Non-pigmented ciliary epithelial cell (primary cell): ENCODE results near the gene ZNF224.
"Not testable (repeated sequence)": the region's sequence is repeated elsewhere in the genome, so short reads cannot be mapped to it uniquely, and the experiment has no call there.

Source experiments
- DNase-seq: peaks from one replicate; pipeline ENCODE4 v3.0.0-alpha.2; 2010; ENCODE audit warnings: low read depth

ZNF224 gene

DNA sequence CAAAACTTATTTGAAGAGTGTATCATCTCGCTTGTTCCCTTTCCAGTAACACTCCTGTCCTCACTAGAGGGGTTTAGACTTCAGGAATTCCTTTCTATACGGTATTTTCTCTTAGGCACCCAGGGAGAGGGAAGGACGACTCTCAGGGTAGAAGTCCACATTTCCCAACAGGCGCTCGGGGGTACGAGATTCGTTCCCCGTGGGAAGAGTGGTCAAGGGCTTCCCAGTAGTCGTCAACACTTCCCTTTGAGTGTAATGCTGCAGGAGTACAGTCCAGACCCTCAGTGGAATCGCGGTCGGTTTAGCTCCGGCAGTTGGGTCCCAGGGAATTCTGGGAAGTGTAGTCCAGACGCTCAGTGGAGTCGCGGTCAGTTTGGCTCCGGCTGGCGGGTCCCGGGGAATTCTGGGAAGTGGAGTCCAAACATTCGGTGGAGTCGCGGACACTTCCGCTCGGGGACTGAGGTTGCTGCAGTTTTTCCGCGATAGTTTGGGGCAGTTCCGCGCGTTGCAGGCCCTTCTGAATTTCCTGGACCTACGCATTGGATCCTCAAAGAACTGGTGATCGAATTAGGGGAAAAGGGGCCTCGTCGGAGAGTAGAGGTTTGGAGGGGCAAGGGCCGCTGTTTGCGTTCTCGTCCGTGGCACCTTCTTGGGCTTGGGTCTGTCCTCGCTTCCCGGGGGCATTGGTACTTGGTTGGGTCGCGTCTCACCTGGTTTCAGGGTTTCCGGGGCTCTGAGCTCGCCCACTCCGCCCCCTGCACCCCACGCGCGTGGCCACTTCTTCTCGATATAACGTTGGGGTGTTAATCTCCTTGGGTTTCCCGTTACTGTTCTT, at the start of gene ZNF224:
Gene ZNF224, plus strand, starts transcription at position 431 of the 835 bp plus-strand sequence. CDS start 3,513 bp downstream, outside the sequence.
- DNase-seq = peak; percentile 57

DNA sequence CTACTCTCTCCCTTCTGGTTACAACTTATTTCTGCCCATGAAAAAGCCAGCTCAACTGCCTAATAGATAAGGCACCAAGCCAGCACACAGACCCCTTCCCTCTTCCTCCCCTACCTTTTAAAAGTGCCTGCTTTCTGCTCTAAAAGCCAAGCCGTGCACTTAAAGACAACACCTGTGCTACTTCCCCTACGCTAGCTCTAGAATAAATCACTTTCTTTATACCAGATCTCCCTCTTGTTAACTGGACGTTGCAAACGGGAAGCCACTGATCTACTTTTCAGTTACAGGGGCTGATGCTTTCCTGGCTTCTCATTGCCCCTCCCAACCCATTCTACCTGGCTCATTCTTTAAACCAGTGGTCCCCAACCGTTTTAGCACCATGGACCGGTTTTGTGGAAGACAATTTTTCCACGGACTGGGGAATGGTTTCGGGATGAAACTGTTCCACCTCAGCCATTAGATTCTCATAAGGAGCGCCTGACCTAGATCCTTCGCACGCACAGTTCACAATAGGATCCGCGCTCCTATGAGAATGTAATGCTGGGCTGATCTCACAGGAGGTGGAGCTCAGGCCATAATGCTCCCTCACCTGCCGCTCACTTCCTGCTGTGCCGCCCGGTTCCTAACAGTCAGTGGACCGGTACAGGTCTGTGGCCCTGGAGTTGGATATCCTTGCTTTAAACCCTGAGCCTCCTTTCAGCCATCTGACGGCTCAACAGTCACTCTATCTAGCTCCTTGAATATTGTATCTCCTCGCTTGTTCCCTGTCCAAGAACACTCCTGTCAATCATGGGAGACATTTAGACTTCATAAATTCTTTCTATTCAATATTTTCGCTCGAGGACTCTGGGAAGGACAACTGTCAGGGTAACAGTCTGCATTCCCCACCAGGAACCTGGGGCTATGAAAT, 43.2 kb upstream of the ZNF224 start:
- DNase-seq = no peak

DNA sequence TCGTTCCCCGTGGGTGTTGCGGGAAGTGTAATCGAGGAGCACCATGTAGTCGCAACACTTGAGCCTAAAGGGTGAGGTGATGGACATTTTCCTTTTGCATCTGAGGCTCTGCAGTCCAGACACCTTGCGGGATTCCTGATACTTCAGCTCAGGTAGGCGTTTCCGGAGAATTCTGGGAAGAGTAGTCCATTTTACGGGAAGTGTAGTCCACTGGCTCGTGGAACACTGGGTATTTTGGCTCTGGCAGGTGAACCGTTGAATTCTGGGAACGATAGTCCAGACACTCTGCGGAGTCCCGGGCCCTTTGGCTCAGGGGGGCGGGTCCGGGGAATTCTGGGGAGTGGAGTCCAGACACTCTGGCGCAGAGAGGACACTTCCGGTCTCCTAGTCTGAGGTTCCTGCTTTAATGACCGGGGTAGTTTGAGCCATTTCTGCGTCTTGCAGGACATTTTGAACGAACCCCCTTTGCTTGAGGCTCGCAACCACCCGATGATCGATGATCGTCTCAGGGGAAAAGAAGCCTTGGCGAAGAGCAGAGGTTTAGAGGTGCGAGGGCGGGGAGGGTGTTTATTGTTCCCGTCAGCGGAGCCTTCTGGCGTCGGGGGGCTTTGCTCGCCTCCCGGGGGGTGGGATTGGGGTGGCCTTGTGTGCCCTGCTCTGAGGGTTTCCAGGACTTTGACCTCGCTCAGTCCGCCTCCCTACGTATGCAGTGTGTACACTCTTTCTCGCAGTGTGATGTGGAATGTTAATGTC, 42.3 kb upstream of the ZNF224 start, which contains the start of gene ZNF223:
Gene ZNF223, plus strand, starts transcription at position 387 of the 753 bp plus-strand sequence. CDS start 3,141 bp downstream, outside the sequence.
- peak; percentile 67 for DNase-seq

DNA sequence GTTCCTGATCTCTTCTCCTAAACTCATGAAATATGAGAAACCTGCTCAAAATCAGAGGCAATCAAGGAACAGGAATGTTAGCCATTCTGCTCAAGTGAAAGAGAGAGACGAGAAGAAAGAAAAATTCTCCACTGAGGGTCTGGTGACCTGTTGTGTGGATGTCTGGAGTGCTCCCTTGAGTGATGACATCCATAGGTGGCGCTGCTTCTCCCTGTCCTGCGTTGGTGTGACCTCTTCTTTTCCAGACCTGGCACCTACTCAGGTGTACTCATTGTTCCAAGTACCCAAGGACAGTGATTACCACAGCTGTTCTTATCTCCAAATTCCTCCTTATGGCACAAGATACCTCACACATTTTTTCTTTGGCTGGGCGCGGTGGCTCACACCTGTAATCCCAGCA, 38.3 kb upstream of the ZNF224 start:
- no peak for DNase-seq

DNA sequence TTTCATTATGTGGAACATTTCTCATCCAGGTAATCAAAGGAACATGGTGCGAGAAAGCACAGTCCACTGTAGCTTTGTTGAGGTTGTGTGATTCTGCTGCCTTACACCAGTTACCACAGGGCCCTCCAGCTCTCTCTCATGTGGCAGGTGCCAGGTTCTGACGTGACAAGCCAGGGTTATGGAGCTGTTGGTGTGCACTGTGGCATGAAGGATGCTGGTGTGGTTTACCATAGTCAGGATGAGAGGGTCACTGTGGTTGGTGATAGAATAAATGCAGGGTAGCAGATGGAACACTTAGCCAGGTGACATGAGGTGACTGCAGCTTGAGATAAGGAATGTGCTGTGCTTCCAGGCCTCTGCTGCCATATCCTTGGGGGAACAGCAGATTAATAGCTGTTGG, 34.9 kb upstream of the ZNF224 start:
- no peak for DNase-seq

DNA sequence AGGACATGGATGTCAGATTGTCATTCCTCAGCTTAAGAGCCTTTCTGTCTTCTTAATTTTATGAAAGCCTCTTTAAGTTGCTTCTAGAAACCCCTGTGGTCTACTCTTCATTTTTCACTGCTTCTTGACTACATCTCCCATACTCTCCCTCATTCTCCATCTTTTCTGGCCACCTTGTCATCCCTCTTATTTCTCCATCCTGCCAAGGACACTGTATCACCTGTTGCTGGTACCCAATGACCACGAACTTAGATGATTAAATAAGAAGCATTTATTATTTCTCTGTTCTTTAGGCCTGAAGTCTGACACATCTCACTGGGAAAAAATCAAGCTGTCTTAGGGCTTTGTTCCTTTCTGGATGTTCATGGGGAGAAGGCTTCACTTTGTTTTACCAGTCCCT, 33.1 kb upstream of the ZNF224 start:
- DNase-seq = no peak

DNA sequence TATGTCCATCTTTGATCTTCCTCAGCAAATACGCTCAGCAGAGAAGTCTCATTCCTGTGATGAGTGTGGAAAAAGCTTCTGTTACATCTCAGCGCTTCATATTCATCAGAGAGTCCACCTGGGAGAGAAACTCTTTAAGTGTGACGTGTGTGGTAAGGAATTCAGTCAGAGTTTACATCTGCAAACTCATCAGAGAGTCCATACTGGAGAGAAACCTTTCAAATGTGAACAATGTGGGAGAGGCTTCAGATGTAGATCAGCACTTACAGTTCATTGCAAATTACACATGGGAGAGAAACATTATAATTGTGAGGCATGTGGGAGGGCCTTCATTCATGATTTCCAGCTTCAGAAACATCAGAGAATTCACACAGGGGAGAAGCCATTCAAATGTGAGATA, 27.9 kb upstream of the ZNF224 start:
- no peak for DNase-seq

DNA sequence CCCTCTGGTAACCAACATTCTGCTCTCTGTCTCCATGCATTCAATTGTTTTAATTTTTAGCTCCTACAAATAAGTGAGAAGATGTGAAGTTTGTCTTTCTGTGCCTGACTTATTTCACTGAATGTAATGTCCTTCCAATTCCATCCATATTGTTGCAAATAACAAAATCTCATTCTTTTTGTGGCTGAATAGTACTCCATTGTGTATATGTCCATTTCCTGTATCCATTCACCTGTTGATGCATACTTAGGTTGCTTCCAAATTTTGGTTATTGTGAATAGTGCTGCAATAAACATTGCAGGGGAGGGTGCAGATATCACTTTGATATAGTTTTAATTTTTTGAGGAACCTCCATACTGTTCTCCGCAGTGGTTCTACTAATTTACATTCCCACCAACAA, 24.7 kb upstream of the ZNF224 start:
- DNase-seq = no peak

DNA sequence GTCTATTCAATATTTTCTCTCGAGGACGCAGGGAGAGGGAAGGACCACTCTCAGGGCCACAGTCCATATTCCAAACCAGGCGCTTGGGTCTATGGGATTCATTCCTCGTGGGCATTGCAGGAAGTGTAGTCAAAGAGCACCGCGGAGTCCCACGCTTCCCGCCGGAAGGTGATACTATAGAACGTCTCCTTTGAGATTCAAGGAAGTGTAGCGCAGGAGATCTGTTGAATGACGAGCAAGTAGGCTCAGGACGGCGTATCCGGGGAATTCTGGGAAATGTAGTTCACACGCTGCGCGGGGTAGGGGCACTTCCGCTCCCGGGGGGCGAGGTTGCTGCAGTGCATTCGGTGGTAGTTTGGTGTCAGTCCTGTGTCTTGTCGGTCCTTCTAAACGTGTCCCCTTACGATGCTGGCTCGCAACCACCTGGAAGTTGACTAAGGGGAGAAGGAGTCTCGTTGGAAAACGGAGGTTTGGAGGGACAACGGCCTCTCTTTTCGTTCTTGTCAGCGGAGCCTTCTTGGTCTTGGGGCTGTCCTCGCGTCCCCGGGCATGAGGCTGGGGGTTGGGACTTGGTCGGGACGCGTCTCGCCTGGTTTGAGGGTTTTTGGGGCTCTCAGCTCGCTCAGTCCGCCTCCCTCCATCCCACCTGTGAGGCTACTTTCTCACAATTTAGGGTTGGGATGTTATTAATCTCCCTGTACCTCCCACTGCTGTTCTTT, 22.2 kb upstream of the ZNF224 start, which contains the start of gene ZNF284:
Gene ZNF284, plus strand, starts transcription at position 336 of the 719 bp plus-strand sequence. CDS start 4,231 bp downstream, outside the sequence.
- DNase-seq = peak; percentile 57

DNA sequence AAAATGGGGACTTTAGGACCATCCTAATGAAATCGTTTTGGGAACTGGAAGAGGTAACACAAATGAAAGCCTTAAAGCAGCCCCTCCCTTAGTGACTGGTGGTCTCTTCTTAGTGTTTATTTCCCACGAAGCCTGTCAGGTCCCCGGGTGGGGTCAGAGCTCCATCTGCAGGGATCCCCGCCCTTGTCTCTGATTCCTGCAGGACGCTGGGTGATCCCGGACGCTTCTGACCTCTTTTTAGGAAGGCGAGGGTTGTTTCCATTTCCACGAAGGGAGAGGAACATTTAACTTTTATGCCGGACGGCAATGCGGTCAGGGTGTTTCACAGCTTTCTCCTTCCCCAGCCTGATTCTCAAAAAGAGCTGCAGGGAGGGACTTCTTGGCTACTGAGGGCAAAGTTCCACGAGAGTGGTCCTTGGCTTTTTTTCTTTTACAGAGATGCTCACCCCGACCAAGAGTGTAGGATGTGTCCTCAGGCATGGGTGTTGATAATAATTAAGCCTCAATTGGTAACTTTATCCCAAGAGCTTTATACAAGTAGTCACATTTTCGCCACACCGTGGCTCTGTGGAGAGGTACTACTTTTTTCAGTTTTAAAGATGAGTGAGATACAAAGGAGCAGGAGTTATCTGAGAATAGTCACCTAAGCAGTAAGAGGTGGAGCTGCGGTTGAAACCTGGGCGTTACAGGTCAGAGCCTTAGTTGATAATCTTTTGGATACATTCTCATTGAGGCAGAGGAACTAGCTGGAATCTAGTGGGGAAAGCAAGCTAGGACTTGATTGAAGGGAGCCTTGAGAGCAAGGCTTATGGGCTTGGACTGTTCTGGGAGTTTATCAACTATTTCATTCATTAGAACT, 21.4 kb upstream of the ZNF224 start:
- DNase-seq = no peak

DNA sequence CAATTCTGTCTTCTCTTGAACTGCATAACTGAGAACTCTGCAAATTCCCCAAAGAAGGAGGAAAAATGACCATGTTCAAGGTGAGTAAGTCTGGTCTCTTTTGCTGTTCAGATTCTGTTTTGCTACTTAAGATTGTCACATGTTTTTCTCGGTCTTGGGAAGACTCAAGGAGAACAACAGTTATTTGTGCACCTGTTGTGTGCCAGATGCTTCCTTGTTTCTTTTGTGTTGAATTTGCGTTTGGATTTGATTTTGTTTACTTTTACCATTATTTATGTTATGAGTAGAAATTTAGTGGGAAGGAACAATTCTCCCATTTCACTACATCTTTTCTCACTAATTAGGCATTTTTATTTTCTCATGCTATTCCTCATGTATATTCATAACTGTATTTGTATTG, 17.8 kb upstream of the ZNF224 start:
- DNase-seq = no peak

DNA sequence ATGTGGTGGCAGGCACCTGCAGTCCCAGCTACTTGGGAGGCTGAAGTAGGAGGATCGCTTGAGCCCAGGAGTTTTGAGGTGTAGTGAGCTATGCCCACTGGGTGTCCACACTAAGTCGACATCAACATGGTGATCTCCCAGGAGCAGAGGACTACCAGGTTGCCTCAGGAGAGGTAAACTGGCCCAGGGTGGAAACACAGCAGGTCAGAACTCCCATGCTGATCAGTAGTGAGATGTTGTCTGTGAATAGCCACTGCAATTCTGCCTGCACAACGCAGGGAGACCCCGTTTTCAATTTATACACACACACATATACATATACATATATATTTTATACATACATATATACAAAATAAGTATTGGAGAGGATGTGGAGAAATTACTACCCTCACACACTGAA, 2.1 kb upstream of the ZNF224 start:
- no peak for DNase-seq

DNA sequence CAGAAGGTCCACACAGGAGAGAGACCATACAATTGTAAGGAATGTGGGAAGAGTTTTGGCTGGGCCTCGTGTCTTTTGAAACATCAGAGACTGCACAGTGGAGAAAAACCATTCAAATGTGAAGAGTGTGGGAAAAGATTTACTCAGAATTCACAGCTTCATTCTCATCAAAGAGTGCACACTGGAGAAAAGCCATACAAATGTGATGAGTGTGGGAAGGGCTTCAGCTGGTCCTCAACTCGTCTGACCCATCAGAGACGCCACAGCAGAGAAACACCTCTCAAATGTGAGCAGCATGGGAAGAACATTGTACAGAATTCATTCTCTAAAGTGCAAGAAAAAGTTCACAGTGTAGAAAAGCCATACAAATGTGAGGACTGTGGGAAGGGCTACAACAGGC, 13.6 kb downstream of the ZNF224 start:
- no peak for DNase-seq

DNA sequence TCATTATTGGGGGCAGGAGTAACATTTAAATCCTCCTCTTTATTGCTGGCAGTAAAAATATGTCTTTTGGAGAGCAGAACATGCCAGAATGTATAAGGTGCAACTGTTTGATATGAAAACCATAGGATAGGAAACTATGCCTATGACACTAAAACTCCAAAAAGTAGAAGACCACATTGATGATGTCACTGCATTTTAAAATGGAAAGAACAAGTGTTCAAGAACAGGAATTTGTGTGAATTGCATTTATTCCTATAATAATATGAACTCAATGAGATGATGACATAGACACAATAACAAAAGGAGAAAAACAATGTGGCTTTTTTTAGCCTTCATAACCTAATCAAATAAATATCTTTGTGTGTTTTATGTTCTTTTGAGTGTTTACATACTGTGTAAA, 15.3 kb downstream of the ZNF224 start:
- DNase-seq = no peak

DNA sequence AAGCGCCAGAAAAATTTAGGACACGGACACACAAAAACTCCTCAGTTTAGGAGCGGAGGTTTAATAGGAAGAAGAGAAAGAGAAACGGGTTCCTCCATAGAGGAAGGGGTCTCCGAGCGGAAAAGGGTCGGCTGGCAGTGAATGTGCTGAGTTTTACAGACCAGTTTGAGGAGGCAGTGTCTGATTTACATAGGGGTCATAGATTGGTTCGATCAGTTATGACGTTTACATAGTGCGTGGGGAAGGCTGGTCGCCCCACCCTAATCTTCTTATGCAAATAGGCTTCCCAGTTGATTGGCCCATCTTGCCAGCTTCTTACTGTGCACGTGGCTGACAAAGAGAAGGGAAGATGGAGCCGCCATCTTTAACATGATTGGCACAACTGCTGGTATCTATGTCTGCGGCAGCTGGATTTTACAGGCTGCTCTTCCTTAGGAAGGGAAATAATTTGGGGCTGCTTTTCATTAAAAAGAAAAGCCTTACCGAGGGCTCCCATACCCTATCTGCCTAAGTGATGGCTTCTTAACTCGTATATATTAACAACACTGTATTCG, 17.8 kb downstream of the ZNF224 start:
- peak; percentile 76 for DNase-seq

DNA sequence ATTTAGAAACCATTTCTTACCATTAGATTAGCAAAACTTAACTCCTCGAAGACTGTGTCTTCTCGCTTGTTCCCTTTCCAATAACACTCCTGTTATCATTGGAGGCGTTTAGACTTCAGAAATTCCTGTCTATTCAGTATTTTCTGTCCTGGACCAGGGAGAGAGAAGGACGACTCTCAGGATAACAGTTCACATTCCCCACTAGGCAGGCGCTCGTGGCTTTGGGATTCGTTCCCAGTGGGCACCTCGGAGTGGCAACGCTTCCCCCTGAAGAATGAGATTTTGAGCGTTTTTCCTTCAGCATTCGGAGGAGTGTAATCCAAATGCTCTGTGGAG, 18.6 kb downstream of the ZNF224 start:
- no peak for DNase-seq

DNA sequence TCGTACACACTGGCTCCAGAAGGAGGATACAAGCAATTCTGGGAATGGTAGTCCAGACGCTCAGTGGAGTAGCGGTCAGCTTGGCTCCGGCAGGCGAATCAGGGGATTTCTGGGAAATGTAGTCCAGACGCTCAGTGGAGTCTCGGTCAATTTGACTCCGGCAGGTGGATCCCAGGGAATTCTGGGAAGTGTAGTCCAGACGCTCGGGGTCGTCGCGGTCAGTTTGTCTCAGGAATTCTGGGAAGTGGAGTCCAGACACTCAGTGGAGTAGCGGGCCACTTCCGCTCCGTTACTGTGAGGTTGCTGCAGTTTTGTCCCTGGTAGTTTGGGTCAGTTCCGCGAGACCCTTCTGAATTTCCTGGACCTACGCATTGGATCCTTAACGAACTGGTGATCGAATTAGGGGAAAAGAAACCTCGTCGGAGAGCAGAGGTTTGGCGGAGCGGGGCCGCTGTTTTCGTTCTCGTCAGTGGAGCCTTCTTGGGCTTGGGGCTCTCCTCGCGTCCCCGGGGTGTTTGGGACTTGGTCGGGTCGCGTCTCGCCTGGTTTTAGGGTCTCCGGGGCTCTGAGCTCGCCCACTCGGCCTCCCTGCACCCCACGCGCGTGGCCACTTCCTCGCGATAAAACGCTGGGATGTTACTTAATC, 19.1 kb downstream of the ZNF224 start, which contains the start of gene ZNF225:
Gene ZNF225, plus strand, starts transcription at position 262 of the 646 bp plus-strand sequence. CDS start 2,429 bp downstream, outside the sequence.
- DNase-seq = peak; percentile 97

DNA sequence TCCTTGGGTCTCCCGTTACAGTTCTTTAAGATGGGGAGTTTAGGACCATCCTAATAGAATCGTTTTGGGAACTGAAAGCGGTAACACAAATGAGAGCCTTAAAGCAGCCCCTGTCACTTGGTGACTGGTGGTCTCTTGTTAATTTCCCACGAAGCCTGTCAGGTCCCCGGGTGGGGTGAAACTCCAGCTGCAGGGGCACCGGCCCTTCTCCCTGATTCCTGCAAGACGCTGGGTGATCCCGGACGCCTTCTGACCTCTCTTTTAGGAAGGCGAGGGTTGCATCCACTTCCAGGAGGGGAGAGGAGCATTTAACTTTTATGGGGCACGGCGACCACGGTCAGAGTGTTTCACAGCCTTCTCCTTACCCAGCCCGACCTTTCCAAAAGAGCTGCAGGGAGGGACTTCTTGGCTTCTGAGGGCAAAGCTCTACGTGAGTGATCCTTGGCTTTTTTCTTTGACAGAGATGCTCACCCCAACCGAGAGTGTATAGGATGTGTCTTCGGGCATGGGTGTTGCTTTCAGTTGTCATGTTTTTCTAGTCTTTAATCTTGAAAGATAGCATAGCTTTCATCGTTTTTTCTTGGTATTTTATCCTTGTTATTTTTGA, 19.7 kb downstream of the ZNF224 start:
- DNase-seq = no peak

DNA sequence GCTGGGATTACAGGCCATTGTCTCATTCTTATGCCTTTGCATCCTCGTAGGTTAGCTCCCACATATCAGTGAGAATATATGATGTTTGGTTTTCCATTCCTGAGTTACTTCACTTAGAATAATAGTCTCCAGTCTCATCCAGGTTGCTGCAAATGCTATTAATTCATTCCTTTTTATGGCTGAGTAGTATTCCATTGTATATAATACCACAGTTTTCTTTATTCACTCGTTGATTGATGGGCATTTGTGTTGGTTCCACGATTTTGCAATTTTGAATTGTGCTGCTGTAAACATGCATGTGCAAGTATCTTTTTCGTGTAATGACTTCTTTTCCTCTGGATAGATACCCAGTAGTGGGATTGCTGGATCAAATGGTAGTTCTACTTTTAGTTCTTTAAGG, 27.0 kb downstream of the ZNF224 start:
- not testable (repeated sequence) for DNase-seq
